HTERT RPE-1 (cell line): ENCODE results near the gene BSG.
"Not testable (repeated sequence)": the region's sequence is repeated elsewhere in the genome, so short reads cannot be mapped to it uniquely, and the experiment has no call there.

Experiments used
- in situ Hi-C: fragments of 300-500 bp; cut with MboI; formaldehyde crosslinking; loops from 4 replicates; pipeline ENCODE4 v1.14.3; 2020; ENCODE audit warnings: low sequenced_read_pairs

Gene BSG

GRCh38 chr19:602391-603301, 30.2 kb downstream of the BSG start:
- in situ Hi-C loops: no loop called here

GRCh38 chr19:603302-603639, 30.9 kb downstream of the BSG start:
- in situ Hi-C loops: not testable (repeated sequence)

GRCh38 chr19:603779-604178, 31.4 kb downstream of the BSG start:
- in situ Hi-C loops: not testable (repeated sequence)

GRCh38 chr19:604355-604754, 32.0 kb downstream of the BSG start:
- in situ Hi-C loops: no loop called here

- in situ Hi-C loops: not testable (repeated sequence)
Measured at GRCh38 chr19:605061-605971, 32.9 kb downstream of the BSG start.

- in situ Hi-C loops: no loop called here
Measured at GRCh38 chr19:607301-608154, 35.1 kb downstream of the BSG start.

- in situ Hi-C loops: no loop called here
Measured at GRCh38 chr19:608155-609003, 36.0 kb downstream of the BSG start.

- in situ Hi-C loops: no loop called here
Measured at GRCh38 chr19:609004-609346, 36.6 kb downstream of the BSG start.

- in situ Hi-C loops: no loop called here
Measured at GRCh38 chr19:610071-610800, 37.8 kb downstream of the BSG start.

GRCh38 chr19:610801-611480, 38.5 kb downstream of the BSG start:
- in situ Hi-C loops: no loop called here

- in situ Hi-C loops: no loop called here
Measured at GRCh38 chr19:611481-611868, 39.1 kb downstream of the BSG start.

GRCh38 chr19:612941-613340, 40.5 kb downstream of the BSG start:
- in situ Hi-C loops: no loop called here

GRCh38 chr19:613732-614567, 41.6 kb downstream of the BSG start:
- in situ Hi-C loops: no loop called here

GRCh38 chr19:615619-616018, 43.2 kb downstream of the BSG start:
- in situ Hi-C loops: no loop called here

GRCh38 chr19:616062-616700, 43.8 kb downstream of the BSG start:
- in situ Hi-C loops: no loop called here

GRCh38 chr19:616747-617526, 44.5 kb downstream of the BSG start:
- in situ Hi-C loops: no loop called here
